GM21367 (cell line): ENCODE results near the gene PLCH1.
"Not testable (repeated sequence)": the region's sequence is repeated elsewhere in the genome, so short reads cannot be mapped to it uniquely, and the experiment has no call there.

ENCODE experiments used
- ATAC-seq: cut with Tn5 transposase; IDR thresholded peaks from one replicate; pipeline ENCODE4 v1.9.1; 2021; ENCODE audit not compliant: unreplicated experiment

The PLCH1 gene

DNA sequence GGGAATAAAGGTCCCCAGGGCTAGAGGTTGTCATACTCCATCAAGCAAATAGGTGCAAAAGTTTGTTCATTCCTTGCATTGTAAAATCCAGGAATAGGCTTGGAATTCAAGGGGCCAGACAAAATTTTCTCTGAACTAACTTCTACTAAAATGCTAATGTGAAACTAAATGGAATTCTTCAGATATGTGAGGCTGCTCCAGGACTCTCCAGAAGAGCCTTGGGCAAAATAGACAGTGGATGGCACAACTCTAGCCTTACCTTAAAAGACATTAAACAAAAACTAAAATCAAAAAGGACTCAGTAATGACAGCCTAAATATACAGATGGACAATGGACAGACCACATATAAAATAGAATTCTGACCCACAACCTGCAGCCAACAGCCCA, 320.6 kb downstream of the PLCH1 start:
- ATAC-seq, result no peak

DNA sequence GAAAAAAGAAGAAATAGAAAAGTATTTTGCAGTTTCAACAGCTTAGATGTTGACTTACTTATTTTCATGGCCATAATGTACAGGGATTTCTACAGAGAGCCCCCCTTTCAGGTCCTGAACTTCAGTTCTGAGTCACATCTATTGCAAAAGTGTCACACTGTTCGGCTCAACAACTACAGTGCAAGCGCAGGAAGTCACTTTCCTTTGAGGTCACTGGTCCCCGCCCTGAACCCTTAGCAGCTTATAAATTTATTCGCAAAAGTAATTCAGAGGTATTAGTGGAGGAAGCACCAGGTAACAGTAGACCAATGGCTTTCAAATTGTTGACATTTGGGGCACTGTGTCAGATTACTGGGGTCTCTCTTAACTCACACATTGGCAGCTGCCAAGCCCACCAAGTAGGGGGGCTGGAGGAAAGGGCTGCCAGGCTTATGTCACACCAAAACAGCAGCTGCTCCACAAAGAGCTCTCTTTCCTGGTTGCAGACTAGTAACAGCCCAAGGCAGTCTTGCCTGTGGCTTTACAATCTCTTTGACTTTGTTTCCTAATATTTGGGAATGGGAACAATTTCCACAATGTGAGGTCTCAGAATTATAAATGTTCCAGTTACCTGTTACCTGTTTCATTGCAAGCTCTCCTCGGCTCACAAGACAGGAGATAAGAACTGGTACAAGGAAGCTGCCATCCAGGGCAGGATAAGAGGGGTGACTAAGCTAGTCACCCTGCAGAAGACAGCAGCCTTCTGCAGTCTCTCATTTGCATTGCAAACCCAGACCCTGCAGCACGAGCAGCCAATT, 321.1 kb downstream of the PLCH1 start:
- ATAC-seq, result no peak

DNA sequence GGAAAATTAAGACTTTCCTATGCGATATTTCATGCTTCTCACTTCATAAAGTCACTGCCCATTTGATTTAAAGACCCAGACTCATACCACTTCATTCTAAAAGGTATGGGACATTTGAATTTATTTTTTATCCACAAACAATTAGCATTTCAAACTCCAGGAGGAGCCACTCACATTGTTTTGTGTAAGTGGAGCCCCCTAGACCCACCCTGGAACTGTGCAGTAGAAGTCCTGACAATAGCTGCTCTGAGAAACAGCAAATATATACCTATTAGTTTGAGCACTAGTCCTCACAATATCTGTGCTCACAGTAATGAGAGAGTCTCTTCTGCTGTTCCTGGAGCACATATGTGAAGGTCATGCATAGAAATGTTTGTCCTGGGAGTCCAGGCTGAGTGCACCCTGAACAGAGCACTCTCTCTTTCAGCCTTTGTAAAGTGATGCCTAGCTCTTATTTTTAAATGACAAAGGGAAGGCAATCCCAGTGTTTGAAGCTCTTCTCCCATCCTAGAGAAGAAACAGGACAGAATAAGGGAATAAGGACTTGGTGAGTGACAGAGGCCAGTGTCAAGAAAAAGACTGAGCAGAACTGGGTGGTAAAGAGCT, 323.9 kb downstream of the PLCH1 start:
- no peak for ATAC-seq

DNA sequence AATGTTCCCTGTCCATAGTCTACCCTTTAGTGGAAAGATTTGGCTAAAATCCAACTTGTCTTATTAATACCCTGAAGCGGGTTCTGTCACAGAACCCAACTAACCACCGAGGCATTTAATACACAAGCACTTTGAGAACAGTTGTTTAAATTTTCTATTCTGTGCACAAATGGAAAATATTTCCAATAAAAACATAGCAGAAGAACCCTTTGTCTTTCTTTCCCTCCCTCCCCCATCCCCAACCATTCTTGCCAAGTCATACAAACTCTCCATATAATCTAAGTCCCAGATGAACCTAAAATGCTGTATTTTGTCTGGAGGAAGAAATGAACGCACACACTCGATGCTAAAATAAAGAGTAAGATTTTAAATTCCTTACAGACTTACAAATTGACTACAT, 324.5 kb downstream of the PLCH1 start:
- no peak for ATAC-seq

DNA sequence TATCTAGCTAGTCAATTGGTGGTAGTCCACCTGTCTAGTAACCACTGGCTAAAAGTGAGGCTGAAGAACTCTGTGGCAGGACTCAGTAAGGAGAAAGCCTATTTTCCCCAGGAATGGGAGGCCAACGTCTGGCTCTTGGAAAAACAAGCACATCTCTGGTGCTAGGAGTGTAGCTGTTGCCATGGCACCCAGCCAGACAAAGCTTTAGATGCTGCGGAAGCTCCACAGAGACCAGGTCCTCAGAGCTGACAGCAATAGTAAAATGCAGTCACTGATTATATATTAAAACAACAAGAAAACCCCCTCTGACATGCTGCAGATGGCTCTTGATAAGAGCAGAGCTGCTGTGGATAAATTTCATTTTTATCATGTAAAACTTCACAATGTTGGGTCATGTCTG, 326.5 kb downstream of the PLCH1 start:
- ATAC-seq, result no peak

DNA sequence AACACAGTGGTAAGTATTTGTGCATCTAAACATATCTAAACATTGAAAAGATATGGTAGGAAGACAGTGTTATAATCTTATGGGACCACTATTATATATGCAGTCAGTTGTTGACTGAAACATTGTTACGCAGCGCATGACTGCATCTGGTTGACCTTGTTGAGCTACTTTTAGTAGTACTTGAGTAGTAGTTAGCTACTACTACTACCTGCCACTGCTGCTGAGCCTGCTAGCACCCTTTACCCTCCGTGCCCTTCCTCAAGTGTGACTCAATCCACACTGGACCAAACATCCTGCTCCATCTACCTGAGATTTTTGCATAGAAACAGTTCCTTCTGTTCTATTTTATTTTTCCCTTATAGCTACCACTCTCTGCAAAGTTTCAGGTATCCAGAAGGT, 327.8 kb downstream of the PLCH1 start:
- no peak for ATAC-seq

DNA sequence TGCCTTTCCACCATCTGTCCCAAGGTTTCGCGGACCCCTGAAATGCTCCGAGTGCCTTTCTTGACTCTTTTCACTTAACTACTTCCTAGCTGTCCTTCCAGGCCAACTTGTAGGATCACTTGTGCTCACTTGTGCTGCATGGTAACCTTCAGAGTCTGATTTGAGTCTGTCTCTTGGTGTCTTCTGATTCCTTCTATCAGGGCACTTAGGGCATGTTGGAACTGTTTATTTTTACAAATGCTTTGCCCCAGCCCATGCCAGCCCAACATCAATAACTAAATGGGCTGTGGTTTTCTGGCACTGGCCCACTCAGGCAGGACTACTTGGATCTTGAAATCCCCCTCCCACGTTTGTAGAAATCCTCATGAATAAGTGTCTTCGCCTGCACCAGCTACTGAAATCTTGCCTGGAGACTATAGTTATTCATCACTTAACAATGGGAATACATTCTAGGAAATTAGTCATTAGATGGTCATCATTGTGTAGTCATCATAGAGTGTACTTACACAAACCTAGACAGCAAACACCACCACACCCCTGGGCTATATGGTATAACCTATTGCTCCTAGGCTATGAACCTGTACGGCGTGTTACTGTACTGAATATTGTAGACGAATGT, 328.3 kb downstream of the PLCH1 start:
- no peak for ATAC-seq

DNA sequence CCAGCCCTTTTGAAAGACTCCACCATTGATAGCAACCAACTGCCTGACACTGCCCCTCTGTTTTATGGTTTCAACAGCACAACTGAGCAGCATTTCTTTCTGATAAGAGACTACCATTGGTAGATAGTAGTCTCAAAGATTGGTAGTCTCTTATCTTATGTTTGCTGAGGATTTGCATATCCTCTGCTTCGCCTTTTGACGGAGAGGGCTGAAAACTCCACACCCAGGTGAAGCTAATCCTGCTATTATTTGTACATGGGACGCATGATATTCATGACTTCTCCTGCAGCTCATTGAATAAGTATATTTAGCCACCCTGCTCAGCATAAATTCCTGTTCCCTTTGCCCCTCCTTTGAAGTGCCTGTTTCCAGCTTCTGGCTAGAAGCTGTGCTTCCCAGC, 332.0 kb downstream of the PLCH1 start:
- ATAC-seq, result no peak

DNA sequence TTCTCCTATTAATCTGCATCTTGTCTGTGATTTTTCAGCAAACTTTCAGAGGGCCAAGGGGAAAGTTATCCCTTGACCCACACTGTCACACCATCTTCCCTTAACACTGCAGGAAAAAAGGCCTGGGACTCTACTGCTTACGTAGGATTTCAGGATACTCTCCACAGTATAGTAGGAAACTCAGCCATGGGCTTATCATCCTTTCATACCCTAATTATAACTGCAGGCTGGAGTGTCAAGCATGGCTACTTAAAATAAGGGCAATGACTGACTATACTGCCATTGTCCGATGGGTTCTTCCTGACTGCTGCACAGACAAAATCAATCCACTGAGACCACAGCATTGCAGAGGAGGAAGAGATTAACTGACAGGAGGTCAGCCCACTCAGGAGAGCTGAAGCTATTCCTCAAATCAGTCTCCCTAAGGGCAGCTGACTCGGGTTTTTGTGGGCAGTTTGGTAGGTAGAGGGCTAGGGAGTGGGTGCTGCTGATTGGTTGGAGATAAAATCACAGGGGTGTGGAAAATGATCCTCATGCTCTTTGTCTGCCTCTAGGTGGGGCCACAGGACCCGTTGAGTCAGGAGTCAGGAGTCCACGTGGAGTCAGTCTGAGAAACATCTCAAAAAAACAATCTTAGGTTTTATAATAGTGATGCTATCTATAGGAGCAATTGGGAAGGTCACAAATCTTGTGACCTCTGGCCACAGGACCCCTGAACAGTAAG, 333.2 kb downstream of the PLCH1 start:
- ATAC-seq, result no peak

DNA sequence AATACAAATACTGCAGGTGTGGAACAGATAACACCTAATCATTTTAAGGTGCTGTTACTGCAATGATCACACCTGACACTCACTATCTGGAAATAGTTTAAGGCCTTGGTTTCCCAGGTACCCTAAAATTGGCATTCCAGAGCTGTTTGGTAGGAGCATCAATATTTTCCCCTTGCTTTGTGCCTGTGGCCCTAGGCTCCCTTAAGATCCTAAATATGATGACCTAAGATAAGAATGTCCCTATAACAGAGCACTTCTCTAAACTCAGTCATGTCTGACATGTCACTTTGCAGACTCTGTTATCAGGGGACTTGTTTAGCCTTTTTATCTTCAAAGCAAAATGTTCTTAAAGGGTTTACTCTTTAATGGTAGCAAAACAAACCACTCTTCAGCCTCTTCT, 335.5 kb downstream of the PLCH1 start:
- ATAC-seq, result no peak

DNA sequence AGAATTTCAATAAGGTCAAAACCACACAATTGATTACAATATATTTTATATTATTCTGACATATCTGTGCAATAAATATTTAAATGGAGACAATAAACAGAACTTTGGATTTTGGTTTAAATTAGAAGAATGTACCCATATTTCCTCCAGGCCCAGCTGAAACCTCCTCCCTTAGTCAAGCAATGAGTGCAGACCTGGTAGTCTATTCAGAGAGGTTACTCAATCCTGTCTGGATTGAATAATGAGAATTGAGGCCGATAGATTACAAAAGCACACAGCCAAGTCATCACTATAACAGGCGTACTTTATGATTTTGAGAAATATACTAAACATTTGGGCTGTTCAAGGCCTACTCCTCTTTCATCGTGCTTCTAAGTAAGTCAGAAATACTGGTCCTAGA, 336.9 kb downstream of the PLCH1 start:
- no peak for ATAC-seq

DNA sequence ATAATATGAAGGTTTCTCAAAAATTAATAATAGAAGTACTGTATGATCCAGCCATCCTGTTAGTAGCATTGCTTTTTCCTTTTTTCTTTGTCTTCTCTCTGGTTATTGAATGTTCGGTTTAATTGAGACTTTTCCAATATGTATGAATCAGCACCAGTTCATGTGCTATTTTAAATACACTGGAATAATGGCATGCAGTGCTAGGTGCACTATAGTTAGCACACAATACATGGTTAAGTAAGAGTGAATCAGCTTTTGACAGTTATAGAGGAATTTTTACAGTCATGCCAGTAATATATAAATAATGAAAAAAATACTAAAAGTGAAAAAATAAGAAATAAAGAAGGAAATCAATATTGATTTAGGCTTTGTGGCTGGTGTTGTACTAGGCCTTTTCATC, 337.5 kb downstream of the PLCH1 start:
- no peak for ATAC-seq

DNA sequence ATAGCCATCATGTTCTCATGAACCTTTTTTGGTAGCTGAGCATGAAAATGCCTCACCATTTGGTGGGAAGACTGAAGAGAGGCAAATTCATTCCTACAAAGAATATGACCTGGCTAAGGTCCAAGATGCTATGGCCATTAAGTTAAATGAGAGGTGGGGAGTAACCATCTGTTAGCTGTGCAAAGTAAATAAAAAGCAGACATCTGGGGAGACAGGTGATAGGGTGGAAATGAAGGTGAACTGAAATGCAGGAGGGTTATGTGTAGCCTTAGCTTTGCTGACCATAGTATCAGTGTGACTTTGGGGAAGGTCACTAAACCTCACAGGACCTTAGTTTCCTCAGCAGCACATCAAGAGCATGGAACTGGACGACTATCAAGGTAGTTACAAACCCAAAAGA, 340.4 kb downstream of the PLCH1 start:
- no peak for ATAC-seq

DNA sequence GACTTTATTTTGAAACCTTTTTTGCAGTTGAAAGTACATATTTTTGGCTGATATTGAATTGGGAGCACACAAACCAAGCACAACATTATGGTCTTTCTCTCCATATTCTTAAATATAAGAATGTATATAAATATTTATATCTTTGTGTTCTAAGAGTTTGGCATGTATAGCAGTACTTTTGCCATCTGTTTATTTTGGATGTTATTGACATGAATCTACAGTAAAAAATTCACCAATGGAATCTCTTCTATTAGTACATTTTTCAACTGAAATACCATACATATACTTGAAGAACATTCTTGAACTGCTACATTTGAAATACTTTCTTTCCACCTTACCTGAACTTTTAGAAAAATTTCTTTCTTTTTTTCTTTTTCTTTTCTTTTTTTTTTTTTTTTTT, 342.2 kb downstream of the PLCH1 start:
- no peak for ATAC-seq

DNA sequence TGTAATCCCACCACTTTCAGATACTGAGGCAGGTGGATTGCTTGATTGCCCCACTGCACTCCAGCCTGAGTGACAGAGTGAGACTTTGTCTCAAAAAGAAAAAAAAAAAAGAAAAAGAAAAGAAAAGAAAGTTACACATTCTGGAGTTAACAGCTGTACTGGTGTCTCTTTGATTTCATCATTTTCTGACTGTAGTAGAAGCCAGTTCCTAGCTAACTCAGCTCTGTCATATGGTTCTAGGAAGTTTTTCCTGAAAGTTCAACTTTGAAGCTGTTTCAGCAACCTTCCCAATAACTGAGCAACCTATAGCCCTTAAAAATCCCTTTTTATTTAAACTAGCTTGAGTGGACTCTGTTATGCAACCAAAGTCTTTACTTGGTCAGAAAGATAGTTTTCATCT, 346.8 kb downstream of the PLCH1 start:
- no peak for ATAC-seq

DNA sequence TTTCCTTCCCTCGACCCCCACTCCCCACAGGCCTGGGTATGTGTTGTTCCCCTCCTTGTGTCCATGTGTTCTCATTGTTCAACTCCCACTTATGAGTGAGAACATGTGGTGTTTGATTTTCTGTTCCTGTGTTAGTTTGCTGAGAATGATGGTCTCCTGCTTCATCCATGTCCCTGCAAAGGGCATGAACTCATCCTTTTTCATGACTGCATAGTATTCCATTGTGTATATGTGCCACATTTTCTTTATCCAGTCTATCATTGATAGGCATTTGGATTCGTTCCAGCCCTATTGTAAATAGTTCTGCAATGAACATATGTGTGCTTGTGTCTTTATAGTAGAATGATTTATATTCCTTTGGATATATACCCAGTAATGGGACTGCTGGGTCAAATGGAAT, 350.0 kb downstream of the PLCH1 start:
- not testable (repeated sequence) for ATAC-seq

DNA sequence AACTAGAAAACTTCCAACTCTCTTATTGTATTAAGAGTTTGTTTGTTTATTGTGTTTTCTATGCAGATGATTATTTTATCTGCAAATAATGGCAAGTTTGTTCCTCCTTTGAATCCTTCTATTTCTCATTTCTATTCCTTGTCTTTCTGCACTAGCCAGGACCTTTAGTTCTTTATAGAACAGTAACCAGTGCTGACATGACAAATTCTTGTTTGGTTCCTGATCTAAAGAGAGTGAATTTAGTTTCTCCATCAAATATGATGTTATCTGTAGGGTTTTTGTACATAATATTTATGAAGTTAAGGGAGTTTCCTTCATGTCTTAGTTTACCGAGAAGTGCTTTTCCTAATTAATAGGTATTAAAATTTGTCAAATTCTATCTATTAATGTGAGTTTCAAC, 350.6 kb downstream of the PLCH1 start:
- ATAC-seq, result no peak

DNA sequence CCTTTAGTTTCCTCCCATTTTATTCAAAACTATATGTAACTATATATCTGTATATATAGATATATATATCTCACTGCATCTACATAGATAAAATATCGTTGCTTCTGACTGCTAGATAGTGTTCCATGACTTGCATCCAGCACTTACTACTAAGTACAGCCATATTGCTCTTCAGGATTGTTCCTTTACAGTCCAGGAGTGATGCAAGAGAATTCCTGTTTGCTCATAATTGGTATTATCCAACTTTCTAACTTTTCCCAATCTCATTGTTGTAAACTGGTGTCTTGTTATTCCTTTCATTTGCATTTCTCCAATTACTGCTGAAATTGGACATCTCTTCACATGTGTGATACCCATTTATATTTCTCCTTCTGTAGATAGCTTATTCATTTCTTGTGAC, 351.6 kb downstream of the PLCH1 start:
- ATAC-seq, result no peak

DNA sequence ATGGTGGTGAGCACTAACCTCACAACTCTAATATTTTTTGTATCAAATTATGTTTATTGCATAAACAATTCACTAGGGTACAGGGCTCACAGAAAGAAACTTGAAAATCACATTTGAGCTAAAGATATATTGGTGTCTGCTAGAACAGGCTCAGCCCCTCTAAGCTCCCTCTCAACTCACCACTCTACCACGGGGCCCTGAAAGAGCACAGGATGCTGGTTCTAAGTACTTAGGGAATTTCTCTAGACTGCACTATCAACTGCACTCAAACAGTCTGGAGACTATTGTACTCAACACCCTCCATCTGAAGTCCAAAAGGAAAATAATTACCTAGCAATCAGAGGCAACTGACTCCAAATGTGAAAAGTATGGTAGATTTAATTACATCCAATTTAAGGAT, 352.7 kb downstream of the PLCH1 start:
- ATAC-seq, result no peak

DNA sequence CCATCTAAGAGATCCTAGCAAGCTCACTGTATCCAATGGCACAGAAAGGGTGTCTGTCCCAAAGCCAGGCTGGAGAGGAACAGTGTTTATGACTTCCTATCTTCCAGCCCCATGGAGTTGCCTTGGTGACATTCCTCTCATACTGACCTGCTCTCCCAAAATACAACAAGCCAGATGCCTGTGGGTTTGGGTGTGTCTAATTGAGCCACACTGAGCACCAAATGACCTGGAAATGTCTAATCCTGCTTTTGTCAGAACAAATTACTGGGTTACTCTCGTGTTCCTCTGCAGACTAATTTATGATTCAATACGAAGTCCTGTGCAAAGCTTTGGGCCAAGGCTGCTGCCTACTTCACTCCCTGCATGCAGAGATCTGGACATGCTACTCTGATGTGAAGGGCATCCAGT, 353.3 kb downstream of the PLCH1 start:
- no peak for ATAC-seq

DNA sequence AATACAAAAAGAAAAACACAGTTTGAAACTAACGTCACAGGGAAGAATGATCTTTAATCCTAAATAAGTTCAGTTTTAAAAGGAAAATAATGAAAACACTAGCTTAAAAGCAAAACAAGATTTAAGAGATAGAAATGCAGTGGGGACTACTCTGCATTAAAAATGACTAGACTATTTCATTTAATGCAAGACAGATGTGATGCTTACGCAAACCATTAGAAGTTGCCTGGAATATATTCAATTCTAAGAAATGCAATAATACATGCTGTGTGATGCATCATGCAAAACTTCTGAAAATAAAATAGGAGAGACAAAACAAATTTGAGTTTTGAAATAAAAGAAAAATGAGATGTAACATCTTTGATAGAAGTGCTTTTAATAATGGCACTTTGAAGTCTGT, 353.8 kb downstream of the PLCH1 start:
- no peak for ATAC-seq

DNA sequence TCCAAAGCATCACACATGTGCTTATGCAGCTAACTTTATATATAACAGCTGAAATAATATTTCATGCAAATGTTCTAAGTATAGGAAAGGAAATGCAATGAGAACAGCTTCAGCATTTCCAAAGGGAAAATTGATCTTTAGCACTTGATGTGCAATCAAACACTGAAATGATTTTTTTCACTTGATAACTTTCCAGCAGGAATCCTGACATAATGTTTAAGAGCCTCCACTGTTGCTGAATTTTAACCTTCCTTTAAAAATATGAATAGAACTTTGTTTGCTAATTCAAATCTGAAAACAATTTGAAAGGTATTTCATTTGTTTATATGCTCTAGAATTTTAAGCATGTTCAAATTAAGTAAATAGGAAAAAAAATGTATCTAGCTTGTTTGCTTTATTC, 354.5 kb downstream of the PLCH1 start:
- ATAC-seq, result no peak
